ENCODE results near the gene OPRD1.

OPRD1 gene

DNA sequence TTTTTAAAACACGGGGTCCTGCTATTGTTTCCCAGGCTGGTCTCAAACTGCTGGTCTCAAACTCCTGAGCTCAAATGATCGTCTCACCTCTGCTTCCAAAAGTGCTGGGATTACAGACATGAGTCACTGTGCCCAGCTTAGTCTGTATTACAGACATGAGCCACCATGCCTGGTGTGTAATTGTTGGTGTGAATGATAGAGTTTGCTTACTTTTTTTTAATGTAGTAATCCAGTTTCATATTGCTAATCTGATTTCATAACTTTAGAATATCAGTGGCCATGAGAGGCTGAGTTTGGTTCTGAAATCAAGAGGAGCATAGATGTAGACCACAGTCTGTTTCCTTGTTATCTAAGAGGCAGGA, 105.8 kb downstream of the OPRD1 start:
- Histone ChIP-seq H3K9ac (ENCODE audit: low read length in 5 of 5) (no peak overlapping the region), H3K4me3 (ENCODE audit: low read depth in 1 of 5, low read length in 5 of 5) (no peak overlapping the region), H3K27ac (ENCODE audit: low read depth, low read length) (no peak overlapping the region), H3K27me3 (ENCODE audit: control insufficient read depth in 5 of 5, insufficient read depth in 4 of 5, low read length in 5 of 5) (no peaks in the 10 kb centered on the region), H3K9me3 (ENCODE audit: control insufficient read depth in 5 of 5, low read length in 5 of 5) (no peaks in the 10 kb centered on the region), H3K36me3 (ENCODE audit: control insufficient read depth in 5 of 5, insufficient read depth in 5 of 5, low read length in 5 of 5) (peaks cover 0 to 3% (median 0%) of the 10 kb centered on the region in 5 donors), H3K4me1 (ENCODE audit: control insufficient read depth in 5 of 5, insufficient read depth in 5 of 5, low read length in 5 of 5) (peaks cover 5 to 18% (median 15%) of the 10 kb centered on the region in 5 donors)
